Measurements from ENCODE around the gene UBE2H. TPM values are rescaled to one million over a fixed set of nuclear protein-coding genes. Genes with fewer than 3 reads are reported as not detected.
"Not testable (repeated sequence)": the region's sequence is repeated elsewhere in the genome, so short reads cannot be mapped to it uniquely, and the experiment has no call there.

The UBE2H gene
- total RNA-seq, 2 experiments from 2014 or later, result 52.1 to 52.5 TPM

GRCh38 chr7:129862682-129863081 is 90.1 kb downstream of the UBE2H start:
- no peaks in the 10 kb centered on the region for H3K27me3 ChIP-seq (ENCODE audit: control insufficient read depth in 1 of 2, insufficient read depth in 2 of 2, low read length in 2 of 2)
- CTCF ChIA-PET, result no interaction called here
- intact Hi-C loops (cut with DNase I, micrococcal nuclease), result no loop called here
- no peak for TF ChIP-seq CTCF (IDR thresholded peaks at IDR 0.05)
- POLR2A ChIA-PET, result interaction anchor here (0.6 kb wide), 1 partner anchor 35 kb away, joined by 3 read pairs; no protein-coding TSS in a partner anchor
- H3K9me3 Mint-ChIP-seq, result no peaks in the 10 kb centered on the region
- peak overlapping the region; percentile 2 for H3K4me3 Mint-ChIP-seq
- peak overlapping the region; percentile 4 for H3K27ac Mint-ChIP-seq
- no peak overlapping the region for H3K4me3 ChIP-seq (ENCODE audit: low read length)
- H3K27ac ChIP-seq (ENCODE audit: low read depth in 1 of 2, low read length in 2 of 2), result no peak overlapping the region
- no peak for ATAC-seq (ENCODE audit: poor library complexity)
- peaks cover 79% of the 10 kb centered on the region for H3K4me1 Mint-ChIP-seq (ENCODE audit: low read depth)
- no peaks in the 10 kb centered on the region for H3K27me3 Mint-ChIP-seq
- peaks cover 12% of the 10 kb centered on the region for H3K36me3 Mint-ChIP-seq (ENCODE audit: low read depth)
- no peaks in the 10 kb centered on the region for H3K9me3 ChIP-seq (ENCODE audit: control insufficient read depth in 1 of 2, insufficient read depth in 1 of 2, low read length in 2 of 2)
- peaks cover 1% of the 10 kb centered on the region for H3K36me3 ChIP-seq (ENCODE audit: insufficient read depth, low read length)
- no peak for DNase-seq
- peaks cover 16% of the 10 kb centered on the region for H3K4me1 ChIP-seq (ENCODE audit: insufficient read depth, low read length)

- H3K36me3 ChIP-seq (ENCODE audit: insufficient read depth, low read length); ATAC-seq (ENCODE audit: poor library complexity); H3K27me3 ChIP-seq (ENCODE audit: control insufficient read depth in 1 of 2, insufficient read depth in 2 of 2, low read length in 2 of 2); CTCF ChIA-PET; H3K9me3 Mint-ChIP-seq; H3K4me3 ChIP-seq (ENCODE audit: low read length); H3K27ac Mint-ChIP-seq; H3K4me3 Mint-ChIP-seq; DNase-seq; intact Hi-C loops (cut with DNase I, micrococcal nuclease); POLR2A ChIA-PET; H3K27ac ChIP-seq (ENCODE audit: low read depth in 1 of 2, low read length in 2 of 2); H3K9me3 ChIP-seq (ENCODE audit: control insufficient read depth in 1 of 2, insufficient read depth in 1 of 2, low read length in 2 of 2); H3K27me3 Mint-ChIP-seq: not testable (repeated sequence)
- peaks cover 86% of the 10 kb centered on the region for H3K4me1 Mint-ChIP-seq (ENCODE audit: low read depth)
- peaks cover 14% of the 10 kb centered on the region for H3K4me1 ChIP-seq (ENCODE audit: insufficient read depth, low read length)
- peaks cover 18% of the 10 kb centered on the region for H3K36me3 Mint-ChIP-seq (ENCODE audit: low read depth)
Measured at GRCh38 chr7:129860784-129861183, 92.0 kb downstream of the UBE2H start.

DNA sequence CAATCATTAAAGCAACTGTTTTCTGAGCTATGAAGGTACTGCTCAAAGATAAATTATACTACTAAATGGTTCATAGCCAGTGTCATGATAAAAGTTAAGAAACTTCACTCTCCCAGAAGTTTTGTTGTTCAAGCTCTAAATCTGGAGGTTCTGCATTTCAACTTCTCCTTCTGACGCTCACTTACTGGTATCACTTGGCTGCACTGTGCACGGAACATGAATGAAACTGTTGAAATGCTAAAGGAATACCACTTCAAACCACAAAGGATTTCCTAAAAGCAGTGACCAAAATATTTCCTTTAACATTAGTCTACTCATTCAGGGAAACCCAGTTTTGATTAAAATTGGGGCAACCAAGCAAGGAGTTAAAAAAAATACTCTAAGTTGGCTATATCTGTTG is 93.6 kb downstream of the UBE2H start:
- Histone ChIP-seq H3K9me3 (ENCODE audit: control insufficient read depth in 1 of 2, insufficient read depth in 1 of 2, low read length in 2 of 2) (no peaks in the 10 kb centered on the region), H3K36me3 (ENCODE audit: insufficient read depth, low read length) (peaks cover 6% of the 10 kb centered on the region), H3K27ac (ENCODE audit: low read depth in 1 of 2, low read length in 2 of 2) (no peak overlapping the region), H3K27me3 (ENCODE audit: control insufficient read depth in 1 of 2, insufficient read depth in 2 of 2, low read length in 2 of 2) (no peaks in the 10 kb centered on the region), H3K4me3 (ENCODE audit: low read length) (no peak overlapping the region), H3K4me1 (ENCODE audit: insufficient read depth, low read length) (peaks cover 13% of the 10 kb centered on the region)
- Mint-ChIP-seq H3K4me3 (no peak overlapping the region), H3K27me3 (no peaks in the 10 kb centered on the region), H3K9me3 (no peaks in the 10 kb centered on the region), H3K27ac (no peak overlapping the region), H3K36me3 (ENCODE audit: low read depth) (peaks cover 32% of the 10 kb centered on the region), H3K4me1 (ENCODE audit: low read depth) (peaks cover 98% of the 10 kb centered on the region)
- ATAC-seq (ENCODE audit: poor library complexity), result no peak
- ChIA-PET POLR2A (no interaction called here), CTCF (interaction anchor here (0.7 kb wide), 1 partner anchor 151 kb away, joined by 3 read pairs; no protein-coding TSS in a partner anchor)
- TF ChIP-seq CTCF (IDR thresholded peaks at IDR 0.05), result no peak
- intact Hi-C loops (cut with DNase I, micrococcal nuclease), result no loop called here
- peak in 3 of 14 experiments; percentile 13 to 39 (median 36) for DNase-seq

GRCh38 chr7:129858490-129858889 is 94.3 kb downstream of the UBE2H start:
- Mint-ChIP-seq H3K27me3 (no peaks in the 10 kb centered on the region), H3K27ac (no peak overlapping the region), H3K4me3 (no peak overlapping the region), H3K4me1 (ENCODE audit: low read depth) (peaks cover 98% of the 10 kb centered on the region), H3K36me3 (ENCODE audit: low read depth) (peaks cover 39% of the 10 kb centered on the region), H3K9me3 (no peaks in the 10 kb centered on the region)
- CTCF ChIA-PET, result interaction anchor here (0.7 kb wide), 1 partner anchor 152 kb away, joined by 3 read pairs; no protein-coding TSS in a partner anchor
- POLR2A ChIA-PET, result no interaction called here
- no peak for TF ChIP-seq CTCF (IDR thresholded peaks at IDR 0.05)
- intact Hi-C loops (cut with DNase I, micrococcal nuclease), result no loop called here
- Histone ChIP-seq H3K4me3 (ENCODE audit: low read length) (no peak overlapping the region), H3K27ac (ENCODE audit: low read depth in 1 of 2, low read length in 2 of 2) (no peak overlapping the region), H3K27me3 (ENCODE audit: control insufficient read depth in 1 of 2, insufficient read depth in 2 of 2, low read length in 2 of 2) (no peaks in the 10 kb centered on the region), H3K4me1 (ENCODE audit: insufficient read depth, low read length) (peaks cover 13% of the 10 kb centered on the region), H3K9me3 (ENCODE audit: control insufficient read depth in 1 of 2, insufficient read depth in 1 of 2, low read length in 2 of 2) (no peaks in the 10 kb centered on the region), H3K36me3 (ENCODE audit: insufficient read depth, low read length) (peaks cover 6% of the 10 kb centered on the region)
- no peak for ATAC-seq (ENCODE audit: poor library complexity)
- no peak for DNase-seq

All from CD4-positive, alpha-beta T cell (primary cell).